Measurements from ENCODE around the gene ZNF8. TPM values are rescaled to one million over a fixed set of nuclear protein-coding genes. Genes with fewer than 3 reads are reported as not detected.
"Not testable (repeated sequence)": the region's sequence is repeated elsewhere in the genome, so short reads cannot be mapped to it uniquely, and the experiment has no call there.

Gene ZNF8
- total RNA-seq, 1 donor from 2014 or later = 4.6 TPM

- intact Hi-C loops (cut with DNase I) = no loop called here
- peak; percentile 98 for ATAC-seq (ENCODE audit: poor library complexity)
These were observed 48.4 kb downstream of the ZNF8 start, which contains the start of gene ZSCAN22 for GRCh38 chr19:58326914-58327726. ZSCAN22 (plus strand) TSS chr19:58326994; CDS start chr19:58334803, 7,809 bp downstream.

GRCh38 chr19:58328999-58329398, 50.2 kb downstream of the ZNF8 start:
- ATAC-seq (ENCODE audit: poor library complexity) (no peak), DNase-seq (no peak)
- intact Hi-C loops (cut with DNase I) = no loop called here

More at GRCh38 chr19:58326914-58327726, 48.4 kb downstream of the ZNF8 start, which contains the start of gene ZSCAN22:
- peak; percentile 99 for DNase-seq

GRCh38 chr19:58330458-58330857, 51.7 kb downstream of the ZNF8 start:
- intact Hi-C loops (cut with DNase I) = no loop called here
- no peak for DNase-seq
- ATAC-seq (ENCODE audit: poor library complexity) = no peak

GRCh38 chr19:58332697-58333096, 53.9 kb downstream of the ZNF8 start:
- no peak for ATAC-seq (ENCODE audit: poor library complexity)
- intact Hi-C loops (cut with DNase I) = no loop called here
- DNase-seq = no peak

GRCh38 chr19:58334691-58335249, 56.0 kb downstream of the ZNF8 start:
- intact Hi-C loops (cut with DNase I) = no loop called here

GRCh38 chr19:58335630-58336029, 56.9 kb downstream of the ZNF8 start:
- intact Hi-C loops (cut with DNase I) = no loop called here
- ATAC-seq (ENCODE audit: poor library complexity) (no peak), DNase-seq (no peak)

More at GRCh38 chr19:58334691-58335249, 56.0 kb downstream of the ZNF8 start:
- no peak for DNase-seq
- ATAC-seq (ENCODE audit: poor library complexity) = no peak

GRCh38 chr19:58336216-58336615, 57.5 kb downstream of the ZNF8 start:
- intact Hi-C loops (cut with DNase I) = no loop called here
- no peak for ATAC-seq (ENCODE audit: poor library complexity)
- no peak for DNase-seq

- DNase-seq (no peak), ATAC-seq (ENCODE audit: poor library complexity) (no peak)
- intact Hi-C loops (cut with DNase I) = no loop called here
These were observed 58.1 kb downstream of the ZNF8 start for GRCh38 chr19:58336820-58337219.

- intact Hi-C loops (cut with DNase I) = no loop called here
- DNase-seq = no peak
- no peak for ATAC-seq (ENCODE audit: poor library complexity)
These were observed 59.6 kb downstream of the ZNF8 start for GRCh38 chr19:58338336-58338735.

- DNase-seq = no peak
- intact Hi-C loops (cut with DNase I) = no loop called here
- no peak for ATAC-seq (ENCODE audit: poor library complexity)
These were observed 60.2 kb downstream of the ZNF8 start for GRCh38 chr19:58338825-58339558.

GRCh38 chr19:58345558-58345957, 66.8 kb downstream of the ZNF8 start:
- intact Hi-C loops (cut with DNase I) = no loop called here
- no peak for ATAC-seq (ENCODE audit: poor library complexity)

GRCh38 chr19:58346961-58347929, 68.5 kb downstream of the ZNF8 start:
- DNase-seq (peak; percentile 79), ATAC-seq (ENCODE audit: poor library complexity) (peak; percentile 95)
- intact Hi-C loops (cut with DNase I) = no loop called here

More at GRCh38 chr19:58345558-58345957, 66.8 kb downstream of the ZNF8 start:
- DNase-seq = no peak

- DNase-seq; intact Hi-C loops (cut with DNase I); ATAC-seq (ENCODE audit: poor library complexity): not testable (repeated sequence)
These were observed 69.3 kb downstream of the ZNF8 start for GRCh38 chr19:58348080-58348479.

GRCh38 chr19:58349590-58349989, 70.8 kb downstream of the ZNF8 start:
- no peak for ATAC-seq (ENCODE audit: poor library complexity)
- intact Hi-C loops (cut with DNase I) = no loop called here
- no peak for DNase-seq

- DNase-seq = peak; percentile 35
- peak; percentile 20 for ATAC-seq (ENCODE audit: poor library complexity)
- intact Hi-C loops (cut with DNase I) = no loop called here
These were observed 71.5 kb downstream of the ZNF8 start for GRCh38 chr19:58350001-58350861.

- ATAC-seq (ENCODE audit: poor library complexity) = no peak
- DNase-seq = peak; percentile 27
- intact Hi-C loops (cut with DNase I) = no loop called here
These were observed 72.3 kb downstream of the ZNF8 start for GRCh38 chr19:58350871-58351557.

- intact Hi-C loops (cut with DNase I) = no loop called here
These were observed 72.8 kb downstream of the ZNF8 start for GRCh38 chr19:58351558-58351878.

More at GRCh38 chr19:58351558-58351878, 72.8 kb downstream of the ZNF8 start:
- DNase-seq (no peak), ATAC-seq (ENCODE audit: poor library complexity) (no peak)
